HEK293T (cell line): ENCODE data around the gene C5orf15.

ENCODE experiments used
- CTCF ChIA-PET: fragments of 350-600 bp; formaldehyde crosslinking; extraction: SDS; loops from one replicate; lab custom pipeline; 2021; ENCODE audit warnings: antibody characterized with exemption, inconsistent platforms; lab: Yijun Ruan, JAX
- POLR2A ChIA-PET: fragments of 350-600 bp; formaldehyde crosslinking; extraction: SDS; loops from one replicate; lab custom pipeline; 2020; ENCODE audit warnings: antibody characterized with exemption, inconsistent platforms; lab: Yijun Ruan, JAX
- DNase-seq: peaks from one replicate; pipeline ENCODE4 v3.0.0; 2012; ENCODE audit warnings: mixed read lengths; ENCODE audit errors: extremely low spot score
- ARNT ChIP-seq: fragments of 450-650 bp; IDR thresholded peaks from 2 replicates; pipeline ENCODE4 v1.6.1; 2017; ENCODE audit warnings: mild to moderate bottlenecking
- BHLHE40 ChIP-seq: fragments of 450-650 bp; IDR thresholded peaks from 2 replicates; pipeline ENCODE4 v1.6.1; 2016; ENCODE audit warnings: mild to moderate bottlenecking, moderate library complexity, borderline replicate concordance
- CTBP1 ChIP-seq: fragments of 450-650 bp; IDR thresholded peaks from 2 replicates; pipeline ENCODE4 v1.6.1; 2016; ENCODE audit warnings: borderline replicate concordance
- ELF4 ChIP-seq: fragments of 450-650 bp; IDR thresholded peaks from 2 replicates; pipeline ENCODE4 v1.6.1; 2017; ENCODE audit warnings: antibody characterized with exemption
- FOXA1 ChIP-seq: fragments of 450-650 bp; IDR thresholded peaks from 2 replicates; pipeline ENCODE4 v1.6.1; 2016; ENCODE audit warnings: mild to moderate bottlenecking
- FOXK2 ChIP-seq: fragments of 450-650 bp; IDR thresholded peaks from 2 replicates; pipeline ENCODE4 v1.6.1; 2016; ENCODE audit warnings: mild to moderate bottlenecking
- FOXM1 ChIP-seq: fragments of 450-650 bp; IDR thresholded peaks from 2 replicates; pipeline ENCODE4 v1.6.1; 2017; ENCODE audit warnings: mild to moderate bottlenecking, borderline replicate concordance
- HDGF ChIP-seq: fragments of 450-650 bp; IDR thresholded peaks from 2 replicates; pipeline ENCODE4 v1.6.1; 2017; ENCODE audit warnings: antibody characterized with exemption, borderline replicate concordance
- L3MBTL2 ChIP-seq: fragments of 450-650 bp; conservative IDR thresholded peaks from 2 replicates; pipeline ENCODE4 v1.6.1; 2016; ENCODE audit warnings: mild to moderate bottlenecking
- LEF1 ChIP-seq: fragments of 450-650 bp; IDR thresholded peaks from 2 replicates; pipeline ENCODE4 v1.6.1; 2017; ENCODE audit warnings: mild to moderate bottlenecking, borderline replicate concordance
- NFRKB ChIP-seq: fragments of 450-650 bp; IDR thresholded peaks from 2 replicates; pipeline ENCODE4 v1.6.1; 2016; ENCODE audit warnings: mild to moderate bottlenecking, moderate library complexity
- SP1 ChIP-seq: fragments of 450-650 bp; IDR thresholded peaks from 2 replicates; pipeline ENCODE4 v1.6.1; 2017
- SUZ12 ChIP-seq: fragments of 450-650 bp; IDR thresholded peaks from 2 replicates; pipeline ENCODE4 v1.6.1; 2016; ENCODE audit warnings: mild to moderate bottlenecking
- TARDBP ChIP-seq: fragments of 450-650 bp; IDR thresholded peaks from 2 replicates; pipeline ENCODE4 v1.6.1; 2016
- ZNF384 ChIP-seq: fragments of 450-650 bp; IDR thresholded peaks from 2 replicates; pipeline ENCODE4 v1.6.1; 2016
- TF ChIP-seq, protein P1 (sequence below): fragments of 450-650 bp; IDR thresholded peaks from 2 replicates; pipeline ENCODE4 v1.6.1; 2016

Gene C5orf15

GRCh38 chr5:133925866-133926488 lies 42.4 kb downstream of the C5orf15 start:
- POLR2A ChIA-PET: no interaction called here
- TF ChIP-seq CTBP1 (no peak), TARDBP (no peak), L3MBTL2 (no peak), HDGF (no peak), FOXK2 (no peak), LEF1 (no peak), FOXA1 (no peak), FOXM1 (no peak), ARNT (no peak), SUZ12 (no peak)
- no peak for DNase-seq
- CTCF ChIA-PET: no interaction called here

GRCh38 chr5:133925269-133925668 lies 43.2 kb downstream of the C5orf15 start:
- ChIA-PET POLR2A (no interaction called here), CTCF (no interaction called here)
- TF ChIP-seq FOXM1: no peak
- no peak for TF ChIP-seq FOXK2
- no peak for TF ChIP-seq ELF4
- TF ChIP-seq BHLHE40: no peak
- no peak for TF ChIP-seq SP1
- no peak for TF ChIP-seq TARDBP
- no peak for TF ChIP-seq ARNT
- no peak for DNase-seq

DNA sequence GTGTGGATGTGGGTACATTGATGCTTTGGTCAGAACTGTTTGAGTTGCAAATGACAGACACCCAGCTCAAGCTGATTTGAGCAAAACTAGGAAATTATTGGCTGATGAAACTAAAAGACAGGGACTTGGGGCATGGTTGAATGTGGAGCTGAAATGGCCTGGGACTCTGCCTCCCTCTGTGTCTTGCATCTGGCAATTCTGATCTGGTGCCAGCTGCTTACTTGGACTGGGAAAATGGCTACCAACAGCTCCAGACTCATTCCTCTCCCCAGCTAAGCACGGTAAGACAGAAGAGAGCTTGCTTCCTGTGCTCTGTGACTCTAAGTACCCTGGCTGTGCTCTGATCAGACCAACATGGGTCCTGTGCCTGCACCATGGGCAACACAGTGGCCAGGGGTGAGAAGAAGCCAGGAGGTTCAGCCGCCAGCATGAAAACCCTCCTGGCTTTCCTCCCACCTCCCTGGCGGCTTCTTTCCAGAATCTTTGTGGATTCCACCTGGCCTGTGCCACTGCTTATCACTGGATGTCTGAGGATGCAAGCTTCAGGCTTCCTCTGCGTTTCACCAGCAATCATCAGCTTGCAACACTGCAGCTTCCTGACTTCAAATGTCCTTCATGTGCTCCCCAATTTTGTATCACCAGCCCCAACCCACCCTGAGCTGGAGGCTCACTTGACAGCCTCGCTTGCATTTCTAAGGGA lies 44.1 kb downstream of the C5orf15 start:
- CTCF ChIA-PET: no interaction called here
- no peak for DNase-seq
- POLR2A ChIA-PET: no interaction called here
- TF ChIP-seq, protein P1, sequence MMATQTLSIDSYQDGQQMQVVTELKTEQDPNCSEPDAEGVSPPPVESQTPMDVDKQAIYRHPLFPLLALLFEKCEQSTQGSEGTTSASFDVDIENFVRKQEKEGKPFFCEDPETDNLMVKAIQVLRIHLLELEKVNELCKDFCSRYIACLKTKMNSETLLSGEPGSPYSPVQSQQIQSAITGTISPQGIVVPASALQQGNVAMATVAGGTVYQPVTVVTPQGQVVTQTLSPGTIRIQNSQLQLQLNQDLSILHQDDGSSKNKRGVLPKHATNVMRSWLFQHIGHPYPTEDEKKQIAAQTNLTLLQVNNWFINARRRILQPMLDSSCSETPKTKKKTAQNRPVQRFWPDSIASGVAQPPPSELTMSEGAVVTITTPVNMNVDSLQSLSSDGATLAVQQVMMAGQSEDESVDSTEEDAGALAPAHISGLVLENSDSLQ: no peak
- TF ChIP-seq ELF4 (no peak), TARDBP (no peak), FOXK2 (no peak), ARNT (no peak), L3MBTL2 (no peak), HDGF (no peak), SP1 (no peak), LEF1 (no peak), FOXA1 (no peak), BHLHE40 (no peak), ZNF384 (no peak), CTBP1 (no peak), NFRKB (no peak), FOXM1 (no peak), SUZ12 (no peak)

- ChIA-PET POLR2A (no interaction called here), CTCF (no interaction called here)
- no peak for DNase-seq
- TF ChIP-seq ZNF384 (no peak), CTBP1 (no peak), FOXM1 (no peak), FOXA1 (no peak), NFRKB (no peak), FOXK2 (no peak), SUZ12 (no peak), ELF4 (no peak), ARNT (no peak), TARDBP (no peak)
- TF ChIP-seq, protein P1: no peak
Observed at GRCh38 chr5:133921979-133922378, 46.4 kb downstream of the C5orf15 start.

GRCh38 chr5:133921069-133921468 lies 47.4 kb downstream of the C5orf15 start:
- ChIA-PET CTCF (no interaction called here), POLR2A (no interaction called here)
- TF ChIP-seq LEF1 (no peak), ARNT (no peak), CTBP1 (no peak), BHLHE40 (no peak), L3MBTL2 (no peak), ZNF384 (no peak), TARDBP (no peak), FOXK2 (no peak), FOXA1 (no peak), ELF4 (no peak), NFRKB (no peak), SUZ12 (no peak), FOXM1 (no peak), HDGF (no peak)
- TF ChIP-seq, protein P1: no peak
- DNase-seq: no peak
